Stimulated activated CD4-positive, alpha-beta T cell treated with anti-CD3 and anti-CD28 coated beads, TNF-alpha, amount 100 ng/mL, for 48 hours (primary cell): ENCODE measurements around the gene ALK.

Source experiments
- DNase-seq, 3 donors: peaks; one replicate each; pipeline ENCODE4 v3.0.0-alpha.2; 2020; ENCODE audit warnings: low read depth in 3 of 3

The ALK gene

GRCh38 chr2:29610569-29610968, 310.8 kb downstream of the ALK start:
- no peak for DNase-seq

- DNase-seq = no peak
Observed at GRCh38 chr2:29607038-29607420, 314.4 kb downstream of the ALK start.

GRCh38 chr2:29606104-29607037, 315.0 kb downstream of the ALK start:
- DNase-seq = no peak

GRCh38 chr2:29603341-29603740, 318.0 kb downstream of the ALK start:
- no peak for DNase-seq

- no peak for DNase-seq
Observed at GRCh38 chr2:29601872-29602271, 319.5 kb downstream of the ALK start.

GRCh38 chr2:29601321-29601720, 320.1 kb downstream of the ALK start:
- DNase-seq = no peak

GRCh38 chr2:29599946-29600345, 321.4 kb downstream of the ALK start:
- DNase-seq = no peak

GRCh38 chr2:29598978-29599377, 322.4 kb downstream of the ALK start:
- DNase-seq = no peak

GRCh38 chr2:29597035-29597434, 324.4 kb downstream of the ALK start:
- no peak for DNase-seq

- no peak for DNase-seq
Observed at GRCh38 chr2:29596584-29596983, 324.8 kb downstream of the ALK start.

GRCh38 chr2:29591600-29591999, 329.8 kb downstream of the ALK start:
- no peak for DNase-seq

GRCh38 chr2:29590211-29590610, 331.2 kb downstream of the ALK start:
- no peak for DNase-seq

GRCh38 chr2:29589440-29590103, 331.8 kb downstream of the ALK start:
- DNase-seq = no peak

GRCh38 chr2:29587402-29588190, 333.8 kb downstream of the ALK start:
- no peak for DNase-seq

GRCh38 chr2:29586919-29587318, 334.5 kb downstream of the ALK start:
- DNase-seq = no peak

- DNase-seq = no peak
Observed at GRCh38 chr2:29583548-29584156, 337.7 kb downstream of the ALK start.

- no peak for DNase-seq
Observed at GRCh38 chr2:29583104-29583503, 338.3 kb downstream of the ALK start.

GRCh38 chr2:29582062-29582461, 339.3 kb downstream of the ALK start:
- DNase-seq = no peak

- no peak for DNase-seq
Observed at GRCh38 chr2:29580223-29580622, 341.2 kb downstream of the ALK start.

GRCh38 chr2:29579495-29580169, 341.8 kb downstream of the ALK start:
- DNase-seq = no peak

- no peak for DNase-seq
Observed at GRCh38 chr2:29578084-29578598, 343.2 kb downstream of the ALK start.
